ENCODE measurements around the gene TICRR. TPM values are rescaled to one million over a fixed set of nuclear protein-coding genes. Genes with fewer than 3 reads are reported as not detected.
"Not testable (repeated sequence)": the region's sequence is repeated elsewhere in the genome, so short reads cannot be mapped to it uniquely, and the experiment has no call there.

TICRR gene
- total RNA-seq (2014; rRNA removed; shearing (Covaris generic); ENCODE audit: low replicate concordance) = 6.2 and 7.5 TPM in 2 replicates

- in situ Hi-C loops (cut with HindIII; ENCODE audit: low pct_unique_long_range_greater_than_20kb, low sequenced_read_pairs) = no loop called here
- peak; percentile 100 for DNase-seq (ENCODE audit: low read depth)
Observed at GRCh38 chr15:89575146-89575655, at the start of gene TICRR. Gene TICRR, plus strand, starts transcription at chr15:89575469. Its CDS starts 118 bp downstream, at chr15:89575587.

GRCh38 chr15:89526181-89526580, 49.1 kb upstream of the TICRR start:
- in situ Hi-C loops (cut with HindIII; ENCODE audit: low pct_unique_long_range_greater_than_20kb, low sequenced_read_pairs) = no loop called here
- no peak for DNase-seq (ENCODE audit: low read depth)

- in situ Hi-C loops (cut with HindIII; ENCODE audit: low pct_unique_long_range_greater_than_20kb, low sequenced_read_pairs) = no loop called here
- DNase-seq (ENCODE audit: low read depth) = no peak
Observed at GRCh38 chr15:89526601-89527441, 48.4 kb upstream of the TICRR start.

DNA sequence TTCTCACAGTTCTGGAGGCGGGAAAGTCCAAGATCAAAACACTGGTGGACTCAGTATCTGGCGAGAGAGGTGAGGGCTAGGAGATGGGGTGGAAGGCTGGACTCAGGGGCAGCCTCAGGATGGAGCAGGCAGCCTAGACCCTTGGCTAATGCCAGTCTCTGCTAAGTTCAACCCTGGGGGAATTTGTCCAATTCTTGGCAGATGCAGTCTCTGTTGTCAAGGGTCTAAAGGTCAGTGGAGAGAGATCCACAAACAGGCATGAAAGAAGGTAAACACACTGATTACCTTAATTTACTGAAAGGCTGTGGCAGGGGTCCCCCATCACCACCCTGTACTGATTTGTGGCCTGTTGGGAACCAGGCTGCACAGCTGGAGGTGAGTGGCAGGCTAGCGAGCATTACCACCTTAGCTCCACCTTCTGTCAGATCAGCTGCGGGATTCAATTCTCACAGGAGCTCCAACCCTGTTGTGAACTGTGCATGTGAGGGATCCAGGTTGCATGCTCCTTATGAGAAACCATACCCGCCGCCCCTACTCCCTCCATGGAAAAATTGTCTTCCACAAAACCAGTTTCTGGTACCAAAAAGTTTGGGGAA, 46.4 kb upstream of the TICRR start:
- no peak for DNase-seq (ENCODE audit: low read depth)
- in situ Hi-C loops (cut with HindIII; ENCODE audit: low pct_unique_long_range_greater_than_20kb, low sequenced_read_pairs) = no loop called here

- DNase-seq (ENCODE audit: low read depth) = no peak
- in situ Hi-C loops (cut with HindIII; ENCODE audit: low pct_unique_long_range_greater_than_20kb, low sequenced_read_pairs) = no loop called here
Observed at GRCh38 chr15:89530976-89531375, 44.3 kb upstream of the TICRR start.

DNA sequence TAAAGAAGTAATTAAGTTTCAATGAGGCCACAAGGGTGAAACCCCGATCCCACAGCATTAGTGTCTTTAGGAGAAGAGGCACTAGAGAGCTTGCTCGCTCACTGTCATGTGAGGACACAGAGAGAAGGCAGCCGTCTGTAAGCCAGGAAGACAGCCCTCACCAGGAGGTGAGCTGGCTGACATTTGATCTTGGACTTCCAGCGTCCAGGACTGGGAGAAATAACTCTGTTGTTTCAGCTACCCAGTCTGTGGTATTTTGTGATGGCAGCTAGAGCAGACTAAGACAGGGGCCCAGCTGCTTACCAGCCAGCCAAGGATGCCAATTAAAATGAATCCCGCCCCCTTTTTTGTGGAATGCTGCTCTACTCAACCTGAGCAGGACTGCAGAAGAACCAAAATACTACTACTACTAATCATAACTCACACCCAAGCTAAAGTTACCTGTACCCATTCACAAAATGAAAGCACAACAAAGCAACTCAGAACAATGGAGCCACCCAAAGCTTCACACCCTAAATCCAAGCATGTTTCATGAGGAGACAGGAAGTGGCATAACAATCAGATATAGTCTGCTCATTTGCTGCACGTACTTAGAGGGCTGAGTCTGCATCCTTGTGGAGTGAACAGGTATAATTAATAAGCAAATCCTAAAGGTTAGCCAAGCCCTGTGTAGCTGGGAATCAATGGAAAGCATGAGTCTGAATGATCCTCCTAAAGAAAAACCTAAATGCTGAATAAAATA, 43.3 kb upstream of the TICRR start:
- in situ Hi-C loops (cut with HindIII; ENCODE audit: low pct_unique_long_range_greater_than_20kb, low sequenced_read_pairs) = no loop called here
- DNase-seq (ENCODE audit: low read depth) = no peak

- in situ Hi-C loops (cut with HindIII; ENCODE audit: low pct_unique_long_range_greater_than_20kb, low sequenced_read_pairs) = no loop called here
- no peak for DNase-seq (ENCODE audit: low read depth)
Observed at GRCh38 chr15:89533861-89534544, 41.3 kb upstream of the TICRR start.

GRCh38 chr15:89539027-89539426, 36.2 kb upstream of the TICRR start:
- DNase-seq (ENCODE audit: low read depth) = no peak
- in situ Hi-C loops (cut with HindIII; ENCODE audit: low pct_unique_long_range_greater_than_20kb, low sequenced_read_pairs) = no loop called here

- in situ Hi-C loops (cut with HindIII; ENCODE audit: low pct_unique_long_range_greater_than_20kb, low sequenced_read_pairs) = no loop called here
- DNase-seq (ENCODE audit: low read depth) = no peak
Observed at GRCh38 chr15:89542369-89542768, 32.9 kb upstream of the TICRR start.

GRCh38 chr15:89543389-89543788, 31.9 kb upstream of the TICRR start:
- DNase-seq (ENCODE audit: low read depth) = no peak
- in situ Hi-C loops (cut with HindIII; ENCODE audit: low pct_unique_long_range_greater_than_20kb, low sequenced_read_pairs) = no loop called here

DNA sequence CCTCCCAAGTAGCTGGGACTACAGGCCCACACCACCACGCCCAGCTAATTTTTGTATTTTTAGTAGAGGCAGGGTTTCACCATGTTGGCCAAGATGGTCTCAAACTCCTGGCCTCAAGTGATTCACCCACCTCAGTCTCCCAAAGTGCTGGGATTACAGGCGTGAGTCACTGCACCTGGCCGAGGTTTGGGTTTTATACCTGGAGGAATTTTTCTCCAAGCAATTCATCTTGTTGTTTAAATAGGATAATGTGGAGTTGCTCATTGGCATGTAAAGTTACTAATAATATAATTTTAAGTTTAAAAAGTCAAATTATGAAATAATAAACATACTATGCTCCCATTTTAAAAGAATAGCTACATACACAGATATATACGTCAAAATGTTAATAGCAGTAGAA, 26.1 kb upstream of the TICRR start:
- DNase-seq (ENCODE audit: low read depth); in situ Hi-C loops (cut with HindIII; ENCODE audit: low pct_unique_long_range_greater_than_20kb, low sequenced_read_pairs): not testable (repeated sequence)

DNA sequence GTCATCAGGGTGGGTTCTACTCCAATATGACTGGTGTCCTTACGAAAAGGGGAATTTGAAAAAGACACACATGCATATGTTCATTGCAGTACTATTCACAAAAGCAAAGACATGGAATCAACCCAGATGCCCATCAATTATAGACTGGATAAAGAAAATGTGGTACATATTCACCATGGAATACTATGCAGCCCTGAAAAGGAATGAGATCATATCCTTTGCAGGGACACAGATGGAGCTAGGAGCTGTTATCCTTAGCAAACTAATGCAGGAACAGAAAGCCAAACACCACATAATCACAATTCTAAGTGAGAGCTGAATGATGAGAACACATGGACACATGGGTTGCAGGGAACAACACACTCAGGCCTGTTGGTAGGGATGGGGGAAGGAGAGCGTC, 24.8 kb upstream of the TICRR start:
- in situ Hi-C loops (cut with HindIII; ENCODE audit: low pct_unique_long_range_greater_than_20kb, low sequenced_read_pairs) = no loop called here
- DNase-seq (ENCODE audit: low read depth) = no peak

DNA sequence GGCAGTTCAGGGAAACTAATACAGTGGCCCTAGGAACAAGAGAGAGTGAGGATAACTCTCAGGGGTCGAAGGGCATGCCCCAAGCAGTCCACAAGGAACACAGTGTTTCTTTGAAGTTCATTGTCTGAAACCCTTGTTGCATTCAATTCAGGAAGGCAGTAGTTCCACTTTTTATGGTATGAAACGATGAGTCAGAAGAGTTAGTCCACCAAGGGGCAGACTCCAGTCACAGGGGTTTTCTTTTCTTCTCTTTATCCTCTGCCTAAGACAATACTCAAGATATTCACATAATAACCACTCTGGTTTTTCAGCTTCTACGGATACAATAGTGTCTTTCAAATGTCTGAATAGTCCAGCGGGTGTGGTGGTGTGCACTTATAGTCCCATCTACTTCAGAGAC, 23.7 kb upstream of the TICRR start:
- in situ Hi-C loops (cut with HindIII; ENCODE audit: low pct_unique_long_range_greater_than_20kb, low sequenced_read_pairs) = no loop called here
- DNase-seq (ENCODE audit: low read depth) = no peak

- DNase-seq (ENCODE audit: low read depth) = no peak
- in situ Hi-C loops (cut with HindIII; ENCODE audit: low pct_unique_long_range_greater_than_20kb, low sequenced_read_pairs) = no loop called here
Observed at GRCh38 chr15:89553632-89554031, 21.6 kb upstream of the TICRR start.

GRCh38 chr15:89554247-89554646, 21.0 kb upstream of the TICRR start:
- in situ Hi-C loops (cut with HindIII; ENCODE audit: low pct_unique_long_range_greater_than_20kb, low sequenced_read_pairs) = no loop called here

DNA sequence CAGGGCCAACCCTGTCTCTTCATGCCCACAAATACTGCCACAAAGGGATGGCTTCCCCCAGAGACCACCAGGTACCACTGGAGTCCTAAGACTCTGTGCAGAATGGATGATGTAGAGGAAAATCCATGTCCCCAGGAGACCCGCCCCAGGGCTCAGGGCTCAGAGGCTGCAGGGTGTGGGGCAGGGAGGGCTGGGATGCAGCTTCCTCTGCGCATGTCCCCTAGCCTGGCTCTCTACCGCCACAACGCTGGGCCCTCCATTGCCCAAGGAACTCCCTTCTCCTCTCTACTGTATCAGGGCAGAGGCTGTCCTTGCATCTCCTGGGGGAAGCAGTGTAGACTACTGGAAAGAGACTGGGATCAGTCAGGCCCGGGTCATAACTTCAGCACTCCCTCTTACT, 19.5 kb upstream of the TICRR start:
- in situ Hi-C loops (cut with HindIII; ENCODE audit: low pct_unique_long_range_greater_than_20kb, low sequenced_read_pairs) = no loop called here

More at GRCh38 chr15:89554247-89554646, 21.0 kb upstream of the TICRR start:
- no peak for DNase-seq (ENCODE audit: low read depth)

GRCh38 chr15:89556413-89557262, 18.6 kb upstream of the TICRR start:
- DNase-seq (ENCODE audit: low read depth) = peak; percentile 41
- in situ Hi-C loops (cut with HindIII; ENCODE audit: low pct_unique_long_range_greater_than_20kb, low sequenced_read_pairs) = no loop called here

More for the DNA sequence above, 19.5 kb upstream of the TICRR start:
- DNase-seq (ENCODE audit: low read depth) = no peak
